Panc1 (cell line): ENCODE results near the gene GLIS2.

ENCODE experiments used
- CTCF ChIP-seq: fragments of 450-650 bp; IDR thresholded peaks from 2 replicates; pipeline ENCODE4 v1.5.1; 2017; ENCODE audit warnings: mild to moderate bottlenecking
- POLR2AphosphoS5 ChIP-seq: IDR thresholded peaks from 2 replicates; pipeline ENCODE4 v1.6.1; 2012; ENCODE audit warnings: mild to moderate bottlenecking, low read depth, low read length, moderate library complexity
- REST ChIP-seq, 2 experiments: IDR thresholded peaks; 2 replicates each; pipeline ENCODE4 v1.6.1; 2011 to 2012; ENCODE audit warnings: low read depth in 2 of 2, control low read depth in 1 of 2, low read length in 1 of 2, mild to moderate bottlenecking in 1 of 2, moderate library complexity in 1 of 2; ENCODE audit not compliant: insufficient read depth in 1 of 2
- SIN3A ChIP-seq: IDR thresholded peaks from 2 replicates; pipeline ENCODE4 v1.6.1; 2012; ENCODE audit warnings: low read depth, mild to moderate bottlenecking, low read length, moderate library complexity, borderline replicate concordance; ENCODE audit not compliant: insufficient read depth
- TCF7L2 ChIP-seq: IDR thresholded peaks from 2 replicates; pipeline ENCODE4 v1.6.1; 2011; ENCODE audit warnings: mild to moderate bottlenecking, low read depth, low read length, inconsistent platforms

DNA sequence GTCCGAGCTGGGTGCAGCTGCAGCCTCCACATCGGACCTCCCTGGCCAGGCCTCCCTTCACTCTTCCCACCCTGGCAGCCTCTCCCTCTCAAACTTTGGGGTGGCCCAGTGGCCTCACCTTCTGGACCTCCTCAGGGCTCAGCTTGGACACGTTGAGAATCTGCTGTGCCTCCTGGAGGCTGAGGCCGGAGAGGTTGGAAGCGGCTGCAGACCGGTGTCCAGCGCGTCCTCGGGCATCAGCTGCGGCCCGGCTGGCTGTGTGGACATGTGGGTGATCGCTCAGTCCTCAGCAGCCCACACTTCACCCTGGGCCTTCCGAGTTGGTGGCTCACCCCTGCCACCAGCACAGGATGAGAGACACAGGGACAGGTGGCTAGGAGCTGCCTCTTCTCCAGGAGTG is 25.4 kb downstream of the GLIS2 start:
- TF ChIP-seq SIN3A (no peak), CTCF (no peak), TCF7L2 (no peak), POLR2AphosphoS5 (no peak; the same call in 1 of the 2 replicates), REST (IDR thresholded peaks at IDR 0.05; ENCODE audit: insufficient read depth in 1 of 2, low read depth in 2 of 2, low read length in 1 of 2) (no peak)
